ENCODE data around the gene ERH.

Gene ERH

DNA sequence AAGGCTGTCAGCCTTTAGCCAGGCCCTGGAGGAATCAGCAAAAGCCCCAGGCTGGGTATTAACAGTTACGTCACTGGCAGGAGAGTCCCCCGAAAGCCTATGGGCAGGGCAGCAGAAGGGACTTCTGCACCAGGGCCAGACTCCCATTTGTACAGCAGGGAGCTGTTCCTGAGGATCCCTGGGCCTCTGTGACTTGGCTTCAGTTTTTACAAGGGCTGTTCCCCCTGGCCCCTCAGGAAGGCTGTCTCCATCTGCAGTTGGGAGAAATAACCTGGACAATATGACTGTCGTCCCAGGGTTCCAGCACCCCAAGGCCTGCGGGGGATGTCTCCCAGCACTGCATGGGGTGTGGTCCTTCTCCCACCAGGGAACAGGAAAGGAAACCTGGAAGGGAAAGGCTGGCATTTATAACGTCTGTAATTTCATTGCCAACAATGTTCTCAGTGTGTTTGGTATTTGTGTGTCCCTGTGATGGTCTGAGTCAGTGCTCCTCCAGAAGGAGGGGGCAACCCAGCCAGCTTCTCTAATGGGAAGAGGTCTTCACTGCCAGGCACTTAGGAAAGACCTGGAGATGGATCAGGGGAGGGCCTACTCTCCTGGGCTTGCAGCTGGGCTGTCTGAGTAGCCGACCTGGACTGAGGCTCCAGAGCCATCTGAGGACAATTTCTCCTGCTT lies 42.4 kb downstream of the ERH start:
- peak; percentile 42 for DNase-seq (ENCODE audit: low spot score)

- DNase-seq (ENCODE audit: low spot score) = no peak
These were observed 42.9 kb downstream of the ERH start for GRCh38 chr14:69355154-69355597.

- no peak for DNase-seq (ENCODE audit: low spot score)
These were observed 43.5 kb downstream of the ERH start for GRCh38 chr14:69354383-69355153.

GRCh38 chr14:69353168-69353567 lies 44.9 kb downstream of the ERH start:
- DNase-seq (ENCODE audit: low spot score) = no peak

GRCh38 chr14:69351911-69352310 lies 46.2 kb downstream of the ERH start:
- no peak for DNase-seq (ENCODE audit: low spot score)

DNA sequence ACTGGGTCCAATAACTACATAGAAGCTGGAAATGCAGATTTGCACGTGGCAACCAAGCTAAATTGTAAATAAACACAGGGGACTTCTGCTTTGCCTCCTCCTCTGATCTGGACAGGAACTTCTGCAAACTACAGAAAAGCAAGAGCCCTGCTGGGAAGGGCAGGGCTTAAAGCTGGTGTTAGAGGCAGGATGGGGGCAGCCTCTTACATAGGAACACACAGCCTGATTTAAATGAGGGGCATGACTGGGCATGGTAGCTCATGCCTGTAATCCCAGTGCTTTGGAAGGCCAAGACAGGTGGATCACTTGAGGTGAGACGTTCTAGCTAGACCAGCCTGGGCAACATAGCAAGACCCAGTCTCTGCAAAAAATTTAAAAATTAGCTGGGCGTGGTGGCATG lies 46.7 kb downstream of the ERH start:
- no peak for DNase-seq (ENCODE audit: low spot score)

DNA sequence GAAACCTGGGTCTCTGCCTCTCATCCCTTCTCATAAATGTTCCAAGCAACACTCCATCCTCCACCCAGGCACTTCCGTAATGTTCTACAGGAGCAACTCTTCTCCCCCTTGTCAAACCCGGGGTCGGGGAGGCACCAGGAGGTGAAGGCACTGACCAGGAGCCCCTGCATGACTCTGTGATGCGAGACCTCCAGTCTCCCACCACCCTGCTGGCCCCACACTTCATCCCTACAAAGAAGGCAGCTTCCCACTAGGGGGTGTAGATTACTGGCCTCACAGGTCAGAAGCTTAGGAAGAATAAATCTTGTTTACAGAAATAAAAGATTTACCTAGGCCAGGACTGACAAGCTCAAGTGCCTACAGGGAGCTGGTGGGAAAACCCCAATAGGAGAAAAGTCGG lies 47.2 kb downstream of the ERH start:
- DNase-seq (ENCODE audit: low spot score) = no peak

GRCh38 chr14:69349091-69349777 lies 48.9 kb downstream of the ERH start:
- DNase-seq (ENCODE audit: low spot score) = no peak

GRCh38 chr14:69346710-69347109 lies 51.4 kb downstream of the ERH start:
- peak; percentile 66 for DNase-seq (ENCODE audit: low spot score)

DNA sequence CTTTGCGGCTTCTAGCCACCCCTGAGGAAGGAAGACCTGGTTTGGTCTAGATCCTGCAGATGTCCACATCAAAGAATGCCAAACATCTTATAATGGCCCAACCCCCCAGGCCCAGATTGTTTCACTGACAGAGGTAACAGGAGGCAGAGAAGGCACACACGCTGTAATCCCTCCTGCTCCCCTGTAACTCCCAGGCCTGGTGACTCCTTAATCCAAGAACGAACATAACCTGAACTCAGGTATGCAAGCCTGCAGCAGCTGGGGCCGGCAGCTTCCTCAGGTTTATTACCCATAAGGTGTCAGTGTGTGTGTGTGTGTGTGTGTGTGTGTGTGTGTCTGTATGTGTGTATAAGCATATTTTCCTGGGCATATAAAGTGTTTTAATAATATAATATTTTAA lies 52.7 kb downstream of the ERH start:
- DNase-seq (ENCODE audit: low spot score) = no peak

DNA sequence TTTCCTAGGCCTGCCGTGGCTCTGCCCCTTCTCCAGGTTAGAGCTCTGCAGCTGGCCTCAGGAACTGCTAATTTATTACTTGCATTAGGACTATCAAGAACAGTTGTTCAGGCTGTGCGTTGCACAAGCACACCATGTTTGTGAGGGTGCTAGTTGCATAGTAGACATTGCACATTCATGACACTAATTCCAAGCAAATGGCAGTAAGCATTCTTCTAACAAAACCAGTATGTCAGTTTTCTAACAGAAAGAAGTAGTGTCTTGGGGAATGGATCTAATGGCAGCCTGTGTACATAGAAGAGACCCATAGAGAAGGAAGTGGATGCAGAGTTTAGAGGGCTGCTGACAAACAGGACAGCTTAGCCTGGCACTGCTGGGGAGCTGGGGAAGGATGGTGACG lies 53.9 kb downstream of the ERH start:
- DNase-seq (ENCODE audit: low spot score) = no peak

GRCh38 chr14:69342928-69343525 lies 55.1 kb downstream of the ERH start:
- no peak for DNase-seq (ENCODE audit: low spot score)

- no peak for DNase-seq (ENCODE audit: low spot score)
These were observed 58.7 kb downstream of the ERH start for GRCh38 chr14:69339426-69339825.

DNA sequence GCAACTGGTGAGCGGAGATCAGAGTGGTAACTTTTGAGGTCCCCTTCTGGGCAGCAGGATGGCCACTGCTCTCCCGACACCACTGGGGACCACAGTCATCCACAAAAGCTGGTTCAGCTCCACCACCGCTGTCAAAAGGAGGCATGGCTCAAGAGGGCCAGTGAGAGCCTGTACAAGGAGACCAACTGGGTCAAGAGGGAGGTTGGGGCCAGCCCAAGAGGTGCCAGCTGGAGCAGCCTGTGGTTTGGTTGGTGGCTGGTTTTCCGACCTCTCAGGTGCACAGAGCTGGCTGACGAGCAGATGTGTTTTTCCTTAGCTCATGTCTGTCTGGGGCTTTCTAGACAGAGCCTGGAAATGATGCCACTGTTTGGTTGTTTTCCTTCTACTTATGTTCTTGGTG lies 60.1 kb downstream of the ERH start:
- DNase-seq (ENCODE audit: low spot score) = no peak

DNA sequence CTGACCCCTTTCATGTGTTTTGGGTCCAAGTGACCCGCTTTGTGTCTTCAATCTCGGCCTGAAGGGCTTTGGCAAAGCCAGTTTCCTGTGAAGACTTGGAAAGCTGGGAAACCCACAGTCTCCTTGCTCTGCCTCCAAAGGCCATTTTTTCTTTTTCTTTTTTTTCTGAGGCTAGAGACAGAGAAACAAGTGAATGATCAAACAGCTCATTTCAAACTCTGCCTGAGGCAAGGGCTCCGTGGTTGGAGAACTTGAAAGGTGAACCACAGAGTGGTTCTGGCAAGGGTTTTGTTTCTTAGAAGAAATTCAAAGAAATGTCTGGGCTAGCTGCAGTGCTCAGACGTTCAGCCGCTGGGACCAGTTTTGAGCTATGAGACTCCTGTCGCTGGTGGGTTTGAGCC lies 62.7 kb downstream of the ERH start:
- DNase-seq (ENCODE audit: low spot score) = no peak

- DNase-seq (ENCODE audit: low spot score) = no peak
These were observed 63.5 kb downstream of the ERH start for GRCh38 chr14:69334576-69334975.

DNA sequence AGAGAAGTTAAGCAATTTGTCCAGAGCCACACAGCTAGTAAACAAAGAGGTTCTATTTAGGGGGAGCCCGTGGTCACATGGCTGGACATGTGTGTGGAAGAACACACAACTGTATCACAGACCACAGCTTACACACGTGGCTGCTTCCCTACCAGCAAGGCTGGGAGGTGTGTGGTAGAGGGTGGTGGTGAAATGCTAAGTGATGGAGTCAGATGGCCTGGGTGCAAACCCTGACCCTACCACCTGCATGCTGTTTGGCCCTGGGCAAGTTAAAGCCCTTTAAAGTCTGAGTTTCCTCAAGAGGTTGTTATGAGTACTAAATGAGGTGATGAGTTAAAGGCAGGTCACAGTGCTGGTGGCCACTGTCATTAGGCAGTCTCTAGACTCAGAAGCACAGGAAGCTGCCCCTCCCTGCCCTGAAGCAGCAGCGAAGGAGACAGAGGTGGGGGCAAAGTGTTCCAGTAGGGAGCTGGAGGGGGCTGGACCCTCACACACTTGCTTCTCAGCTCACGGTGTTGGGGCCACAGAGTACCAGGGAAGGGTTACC lies 64.2 kb downstream of the ERH start:
- DNase-seq (ENCODE audit: low spot score) = no peak

- no peak for DNase-seq (ENCODE audit: low spot score)
These were observed 65.2 kb downstream of the ERH start for GRCh38 chr14:69332782-69333395.

- DNase-seq (ENCODE audit: low spot score) = no peak
These were observed 66.9 kb downstream of the ERH start for GRCh38 chr14:69331206-69331605.
